ENCODE data around the gene FOXL3.

FOXL3 gene

GRCh38 chr7:301291-302053 lies 11.5 kb downstream of the FOXL3 start:
- H3K9ac ChIP-seq (ENCODE audit: low read length), result no peak overlapping the region
- no CpG with 5 or more reads among the region's 34 CpGs for WGBS (ENCODE audit: extremely low coverage, insufficient coverage, low lambda C conversion rate)
- no peak overlapping the region for H3K4ac ChIP-seq (ENCODE audit: low read depth, low read length)
- H3K79me2 ChIP-seq (ENCODE audit: control insufficient read depth, insufficient read depth, low read length), result no peaks in the 10 kb centered on the region
- H3K18ac ChIP-seq (ENCODE audit: low read length), result no peak overlapping the region
- no peak overlapping the region for H4K5ac ChIP-seq (ENCODE audit: low read length)
- H3K23ac ChIP-seq (ENCODE audit: low read length), result no peak overlapping the region
- no peak overlapping the region for H2BK5ac ChIP-seq (ENCODE audit: low read length)
- no peak overlapping the region for H3K27ac ChIP-seq (ENCODE audit: low read depth, low read length)
- no peak overlapping the region for H3K4me2 ChIP-seq (ENCODE audit: low read length)
- no peak overlapping the region for H4K8ac ChIP-seq (ENCODE audit: low read depth, low read length)
- H3K4me1 ChIP-seq (ENCODE audit: control insufficient read depth, low read depth, low read length), result no peaks in the 10 kb centered on the region
- DNase-seq, result no peak
- H2BK15ac ChIP-seq (replicated peaks; ENCODE audit: low read depth), result no peak overlapping the region
- H2AK5ac ChIP-seq (ENCODE audit: low read length), result no peak overlapping the region
- H3K4me3 ChIP-seq (ENCODE audit: low read length), result no peak overlapping the region
- no peaks in the 10 kb centered on the region for H3K79me1 ChIP-seq (ENCODE audit: low read length)
- H2BK120ac ChIP-seq (ENCODE audit: low read depth, low read length), result no peak overlapping the region
- no peaks in the 10 kb centered on the region for H3K27me3 ChIP-seq (ENCODE audit: insufficient read depth, low read length, poor library complexity)
- H3K36me3 ChIP-seq (ENCODE audit: control insufficient read depth, insufficient read depth, low read length), result no peaks in the 10 kb centered on the region
- H3K56ac ChIP-seq (ENCODE audit: low read length), result no peak overlapping the region

GRCh38 chr7:302054-302992 lies 12.4 kb downstream of the FOXL3 start:
- DNase-seq, result no peak
- Histone ChIP-seq H3K36me3 (ENCODE audit: control insufficient read depth, insufficient read depth, low read length) (no peaks in the 10 kb centered on the region), H3K27me3 (ENCODE audit: insufficient read depth, low read length, poor library complexity) (no peaks in the 10 kb centered on the region), H3K56ac (ENCODE audit: low read length) (no peak overlapping the region), H2BK120ac (ENCODE audit: low read depth, low read length) (no peak overlapping the region), H3K79me2 (ENCODE audit: control insufficient read depth, insufficient read depth, low read length) (no peaks in the 10 kb centered on the region), H3K4me2 (ENCODE audit: low read length) (no peak overlapping the region), H2BK15ac (replicated peaks; ENCODE audit: low read depth) (no peak overlapping the region), H2AK5ac (ENCODE audit: low read length) (no peak overlapping the region), H3K4ac (ENCODE audit: low read depth, low read length) (no peak overlapping the region), H3K27ac (ENCODE audit: low read depth, low read length) (no peak overlapping the region), H3K79me1 (ENCODE audit: low read length) (no peaks in the 10 kb centered on the region), H3K4me1 (ENCODE audit: control insufficient read depth, low read depth, low read length) (no peaks in the 10 kb centered on the region), H3K4me3 (ENCODE audit: low read length) (no peak overlapping the region), H3K23ac (ENCODE audit: low read length) (no peak overlapping the region), H4K8ac (ENCODE audit: low read depth, low read length) (no peak overlapping the region), H3K9ac (ENCODE audit: low read length) (no peak overlapping the region), H4K5ac (ENCODE audit: low read length) (no peak overlapping the region), H3K18ac (ENCODE audit: low read length) (no peak overlapping the region), H2BK5ac (ENCODE audit: low read length) (no peak overlapping the region)
- no CpG with 5 or more reads among the region's 18 CpGs for WGBS (ENCODE audit: extremely low coverage, insufficient coverage, low lambda C conversion rate)

- no CpG with 5 or more reads among the region's 11 CpGs for WGBS (ENCODE audit: extremely low coverage, insufficient coverage, low lambda C conversion rate)
- no peak overlapping the region for H4K5ac ChIP-seq (ENCODE audit: low read length)
- H3K27me3 ChIP-seq (ENCODE audit: insufficient read depth, low read length, poor library complexity), result no peaks in the 10 kb centered on the region
- H2BK5ac ChIP-seq (ENCODE audit: low read length), result no peak overlapping the region
- no peaks in the 10 kb centered on the region for H3K4me1 ChIP-seq (ENCODE audit: control insufficient read depth, low read depth, low read length)
- H3K27ac ChIP-seq (ENCODE audit: low read depth, low read length), result no peak overlapping the region
- H3K4me2 ChIP-seq (ENCODE audit: low read length), result no peak overlapping the region
- H3K4me3 ChIP-seq (ENCODE audit: low read length), result no peak overlapping the region
- no peak overlapping the region for H2BK120ac ChIP-seq (ENCODE audit: low read depth, low read length)
- H4K8ac ChIP-seq (ENCODE audit: low read depth, low read length), result no peak overlapping the region
- no peak overlapping the region for H3K9ac ChIP-seq (ENCODE audit: low read length)
- no peak overlapping the region for H3K56ac ChIP-seq (ENCODE audit: low read length)
- H3K23ac ChIP-seq (ENCODE audit: low read length), result no peak overlapping the region
- H3K79me1 ChIP-seq (ENCODE audit: low read length), result no peaks in the 10 kb centered on the region
- H3K36me3 ChIP-seq (ENCODE audit: control insufficient read depth, insufficient read depth, low read length), result no peaks in the 10 kb centered on the region
- no peak overlapping the region for H3K18ac ChIP-seq (ENCODE audit: low read length)
- no peak overlapping the region for H2AK5ac ChIP-seq (ENCODE audit: low read length)
- H3K4ac ChIP-seq (ENCODE audit: low read depth, low read length), result no peak overlapping the region
- H2BK15ac ChIP-seq (replicated peaks; ENCODE audit: low read depth), result no peak overlapping the region
- no peaks in the 10 kb centered on the region for H3K79me2 ChIP-seq (ENCODE audit: control insufficient read depth, insufficient read depth, low read length)
- DNase-seq, result no peak
Observed at GRCh38 chr7:303425-303824, 13.5 kb downstream of the FOXL3 start.

GRCh38 chr7:303884-304573 lies 14.1 kb downstream of the FOXL3 start:
- no peak overlapping the region for H3K4ac ChIP-seq (ENCODE audit: low read depth, low read length)
- no peak overlapping the region for H2AK5ac ChIP-seq (ENCODE audit: low read length)
- H3K23ac ChIP-seq (ENCODE audit: low read length), result no peak overlapping the region
- H3K4me1 ChIP-seq (ENCODE audit: control insufficient read depth, low read depth, low read length), result no peaks in the 10 kb centered on the region
- H3K79me2 ChIP-seq (ENCODE audit: control insufficient read depth, insufficient read depth, low read length), result no peaks in the 10 kb centered on the region
- no peak overlapping the region for H4K8ac ChIP-seq (ENCODE audit: low read depth, low read length)
- H2BK5ac ChIP-seq (ENCODE audit: low read length), result no peak overlapping the region
- H3K4me3 ChIP-seq (ENCODE audit: low read length), result no peak overlapping the region
- no peak overlapping the region for H3K9ac ChIP-seq (ENCODE audit: low read length)
- no peak overlapping the region for H3K56ac ChIP-seq (ENCODE audit: low read length)
- no peak overlapping the region for H3K4me2 ChIP-seq (ENCODE audit: low read length)
- no peak overlapping the region for H2BK15ac ChIP-seq (replicated peaks; ENCODE audit: low read depth)
- WGBS (ENCODE audit: extremely low coverage, insufficient coverage, low lambda C conversion rate), result no CpG with 5 or more reads among the region's 24 CpGs
- H3K27ac ChIP-seq (ENCODE audit: low read depth, low read length), result no peak overlapping the region
- H3K79me1 ChIP-seq (ENCODE audit: low read length), result no peaks in the 10 kb centered on the region
- H4K5ac ChIP-seq (ENCODE audit: low read length), result no peak overlapping the region
- no peaks in the 10 kb centered on the region for H3K27me3 ChIP-seq (ENCODE audit: insufficient read depth, low read length, poor library complexity)
- DNase-seq, result no peak
- H2BK120ac ChIP-seq (ENCODE audit: low read depth, low read length), result no peak overlapping the region
- H3K18ac ChIP-seq (ENCODE audit: low read length), result no peak overlapping the region
- H3K36me3 ChIP-seq (ENCODE audit: control insufficient read depth, insufficient read depth, low read length), result no peaks in the 10 kb centered on the region

- Histone ChIP-seq H3K79me2 (ENCODE audit: control insufficient read depth, insufficient read depth, low read length) (no peaks in the 10 kb centered on the region), H3K18ac (ENCODE audit: low read length) (no peak overlapping the region), H2AK5ac (ENCODE audit: low read length) (no peak overlapping the region), H3K56ac (ENCODE audit: low read length) (no peak overlapping the region), H4K5ac (ENCODE audit: low read length) (no peak overlapping the region), H2BK15ac (replicated peaks; ENCODE audit: low read depth) (no peak overlapping the region), H3K79me1 (ENCODE audit: low read length) (no peaks in the 10 kb centered on the region), H3K23ac (ENCODE audit: low read length) (no peak overlapping the region), H2BK5ac (ENCODE audit: low read length) (no peak overlapping the region), H3K4me1 (ENCODE audit: control insufficient read depth, low read depth, low read length) (no peaks in the 10 kb centered on the region), H3K4me2 (ENCODE audit: low read length) (no peak overlapping the region), H3K36me3 (ENCODE audit: control insufficient read depth, insufficient read depth, low read length) (no peaks in the 10 kb centered on the region), H3K27ac (ENCODE audit: low read depth, low read length) (no peak overlapping the region), H3K4ac (ENCODE audit: low read depth, low read length) (no peak overlapping the region), H2BK120ac (ENCODE audit: low read depth, low read length) (no peak overlapping the region), H3K27me3 (ENCODE audit: insufficient read depth, low read length, poor library complexity) (no peaks in the 10 kb centered on the region), H3K4me3 (ENCODE audit: low read length) (no peak overlapping the region), H4K8ac (ENCODE audit: low read depth, low read length) (no peak overlapping the region), H3K9ac (ENCODE audit: low read length) (no peak overlapping the region)
- WGBS (ENCODE audit: extremely low coverage, insufficient coverage, low lambda C conversion rate), result no CpG with 5 or more reads among the region's 19 CpGs
- no peak for DNase-seq
Observed at GRCh38 chr7:304574-305409, 14.8 kb downstream of the FOXL3 start.

All from mesendoderm (in vitro differentiated cells).